ENCODE data around the gene PML.
"Not testable (repeated sequence)": the region's sequence is repeated elsewhere in the genome, so short reads cannot be mapped to it uniquely, and the experiment has no call there.

The PML gene

DNA sequence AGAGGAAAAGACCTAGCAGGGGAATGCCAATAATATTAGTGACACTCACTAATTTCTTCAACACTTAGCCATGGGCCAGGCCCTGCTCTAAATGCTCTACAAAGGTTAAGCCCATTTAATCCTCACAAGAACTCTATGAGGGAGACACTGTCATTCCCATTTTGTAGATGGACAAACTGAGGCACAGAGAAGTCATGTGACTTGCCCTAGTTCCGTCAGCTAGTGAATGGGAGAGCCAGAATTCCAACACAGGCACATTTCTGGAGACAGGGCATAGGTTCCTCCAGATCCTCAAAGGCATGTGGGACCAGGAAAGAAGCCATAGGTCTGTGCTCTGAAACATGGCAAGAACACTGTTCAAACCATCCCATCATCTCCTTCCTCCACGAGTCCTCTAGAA is 36.7 kb upstream of the PML start:
- DNase-seq = peak; percentile 4

DNA sequence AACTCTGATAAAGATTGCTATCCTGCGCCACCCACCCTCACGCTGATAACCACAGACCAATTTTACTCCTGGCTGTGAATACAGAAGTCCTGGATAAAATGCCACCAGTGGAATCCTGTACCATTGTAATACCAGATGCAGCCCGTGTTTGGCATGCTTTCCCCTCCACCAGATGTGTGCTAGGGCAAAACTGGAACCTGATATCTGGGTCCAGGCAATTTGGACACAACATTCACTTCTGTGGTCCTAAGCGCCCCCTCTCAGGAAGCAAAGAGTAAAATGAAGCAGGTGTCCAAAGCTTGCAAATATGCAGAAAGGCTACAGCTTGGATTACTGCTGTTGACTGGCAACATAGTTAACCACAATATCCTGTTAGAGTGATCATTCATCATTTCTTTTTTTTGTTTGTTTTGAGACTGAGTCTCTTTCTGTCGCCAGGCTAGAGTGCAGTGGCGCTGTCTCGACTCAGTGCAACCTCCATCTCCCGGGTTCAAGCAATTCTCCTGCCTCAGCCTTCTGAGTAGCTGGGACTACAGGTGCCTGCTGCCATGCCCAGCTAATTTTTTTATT is 35.4 kb upstream of the PML start:
- peak; percentile 39 for DNase-seq

DNA sequence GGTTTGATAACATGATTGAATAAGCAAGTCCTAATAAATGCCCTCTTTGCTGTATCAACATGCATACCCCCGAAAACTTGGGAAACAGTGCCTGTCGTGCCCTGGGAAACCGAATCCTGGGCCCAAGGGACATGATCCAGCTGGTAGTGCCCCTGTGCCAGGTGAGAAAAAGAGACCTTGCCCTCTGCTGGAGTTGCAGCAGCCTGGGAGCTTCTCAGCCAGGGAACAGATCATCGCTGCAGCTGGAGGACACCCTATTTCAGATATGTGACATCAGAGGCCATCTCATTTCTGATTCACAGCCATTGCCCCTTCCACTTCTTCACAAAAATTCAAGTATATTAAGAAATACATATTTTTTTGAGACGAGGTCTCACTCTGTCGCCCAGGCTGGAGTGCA is 34.7 kb upstream of the PML start:
- DNase-seq = peak; percentile 15

DNA sequence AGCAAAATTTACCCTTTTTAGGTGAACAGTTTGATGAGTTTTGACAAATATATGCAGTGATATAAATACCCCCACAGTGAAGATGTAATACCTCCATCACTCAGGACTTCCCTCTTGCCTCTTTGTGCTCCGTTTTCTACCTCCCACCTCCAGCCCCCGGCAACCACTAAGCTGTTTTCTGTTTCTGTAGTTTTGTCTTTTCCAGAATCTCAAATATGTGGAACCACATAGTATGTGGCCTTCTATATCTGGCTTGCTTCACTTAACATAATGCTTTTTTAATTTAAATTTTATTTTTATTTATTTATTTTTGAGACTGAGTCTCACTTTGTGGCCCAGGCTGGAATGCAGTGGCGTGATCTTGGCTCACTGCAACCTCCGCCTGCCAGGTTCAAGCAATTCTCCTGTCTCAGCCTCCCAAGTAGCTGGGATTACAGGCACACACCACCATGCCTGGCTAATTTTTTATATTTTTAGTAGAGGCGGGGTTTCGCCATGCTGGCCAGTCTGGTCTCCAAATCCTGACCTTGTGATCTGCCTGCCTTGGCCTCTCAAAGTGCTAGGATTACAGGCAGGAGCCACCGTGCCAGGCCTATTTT is 33.9 kb upstream of the PML start:
- peak; percentile 4 for DNase-seq

DNA sequence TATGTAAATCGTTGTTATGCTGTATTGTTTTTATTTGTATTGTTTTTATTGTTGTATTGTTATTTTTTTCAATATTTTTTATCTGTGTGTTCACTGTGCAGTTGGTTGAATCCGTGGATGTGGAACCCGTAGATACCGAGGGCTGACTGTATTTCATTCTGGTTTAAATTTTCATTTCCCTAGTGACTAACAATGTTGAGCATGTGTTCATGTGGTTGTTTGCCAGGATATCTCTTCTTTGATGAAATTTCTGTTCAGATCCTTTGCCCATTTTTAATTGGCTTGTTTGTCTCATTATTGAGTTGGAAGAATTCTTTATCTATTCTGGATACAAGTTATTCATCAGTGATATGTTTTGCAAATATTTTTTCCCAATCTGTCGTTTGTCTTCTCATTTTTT is 32.1 kb upstream of the PML start:
- no peak for DNase-seq

DNA sequence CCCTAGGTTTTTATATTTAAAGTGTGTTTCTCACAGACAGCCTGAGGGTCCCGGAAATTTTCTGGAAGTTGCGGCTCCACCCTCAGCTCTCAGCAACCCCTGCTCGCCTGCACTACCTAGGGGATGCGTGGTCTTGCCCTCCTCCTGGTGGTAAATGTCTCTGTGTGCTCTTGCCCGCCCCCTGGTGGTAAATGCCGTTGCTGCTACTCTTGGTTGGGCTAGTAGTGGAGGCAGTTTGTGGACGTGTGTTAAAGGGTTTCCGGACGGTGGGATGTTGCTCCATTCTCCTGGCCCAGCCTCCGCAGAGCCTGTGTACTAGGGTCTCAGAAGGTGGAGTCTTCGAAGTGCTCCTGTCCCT is 29.8 kb upstream of the PML start:
- peak; percentile 88 for DNase-seq

DNA sequence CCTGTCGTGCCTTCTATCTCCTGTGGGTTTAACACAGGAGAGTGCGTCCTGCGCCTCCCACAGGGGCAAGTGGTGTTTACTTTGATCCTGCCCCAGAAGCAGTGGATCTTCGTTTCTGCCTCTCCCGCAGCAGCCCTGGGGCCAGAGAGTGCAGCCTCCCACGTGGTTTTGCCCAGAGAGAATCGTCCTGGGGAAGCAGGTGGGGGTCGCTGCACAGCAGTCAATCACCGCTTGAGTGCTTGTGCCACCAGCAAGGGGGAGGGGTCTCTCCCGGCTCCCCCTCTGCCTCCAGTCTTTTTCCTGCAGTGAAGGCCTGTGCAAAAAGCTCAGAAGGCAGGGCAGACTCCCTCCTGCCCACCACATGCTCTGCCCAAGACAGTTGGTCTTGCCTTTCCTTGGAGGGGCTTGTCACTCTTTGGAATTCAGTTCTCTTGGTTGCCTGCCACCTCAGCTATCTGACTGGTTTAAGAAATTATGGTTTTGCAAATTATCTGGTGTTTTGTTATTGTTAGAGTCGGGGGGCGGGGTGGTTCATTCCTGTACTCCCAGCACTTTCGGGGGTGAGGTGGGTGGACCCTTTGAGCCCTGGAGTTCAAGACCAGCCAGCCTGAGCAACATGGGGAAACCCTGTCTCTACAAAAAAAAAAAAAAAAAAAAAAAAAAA is 29.3 kb upstream of the PML start:
- peak; percentile 44 for DNase-seq

DNA sequence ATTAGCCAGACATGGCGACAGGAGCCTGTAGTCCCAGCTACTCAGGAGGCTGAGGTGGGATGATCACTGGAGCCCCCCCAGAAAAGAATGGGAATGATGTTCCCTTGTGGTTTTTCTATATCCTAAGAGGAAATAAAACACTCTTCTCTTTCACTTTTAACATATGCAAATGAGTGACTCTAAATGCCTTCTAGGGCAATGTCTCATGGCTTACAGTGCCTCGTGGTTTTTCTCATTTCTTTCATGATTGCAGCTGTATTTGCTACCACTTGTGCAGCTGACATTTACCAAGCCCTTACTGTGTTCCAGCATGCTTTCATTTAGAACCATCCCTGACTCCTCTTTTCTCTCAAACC is 28.8 kb upstream of the PML start:
- no peak for DNase-seq

DNA sequence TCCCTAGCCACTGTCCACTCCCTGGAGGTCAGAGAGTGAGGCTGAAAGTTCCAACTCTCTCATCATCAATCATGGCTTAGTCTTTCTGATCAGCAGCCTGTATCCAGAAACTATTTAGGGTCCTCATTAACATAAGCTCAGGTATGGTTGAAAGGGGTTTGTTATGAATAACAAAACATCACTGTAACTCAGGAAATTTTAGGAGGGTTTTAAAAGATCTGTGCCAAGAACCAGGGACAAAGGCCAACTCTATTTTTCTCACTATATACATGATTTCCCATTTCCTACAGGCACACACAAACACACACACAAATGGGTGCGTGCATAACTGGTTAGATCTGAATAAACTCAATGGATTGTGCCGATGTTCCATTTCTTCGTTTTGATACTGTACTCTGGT is 26.1 kb upstream of the PML start:
- DNase-seq = no peak

DNA sequence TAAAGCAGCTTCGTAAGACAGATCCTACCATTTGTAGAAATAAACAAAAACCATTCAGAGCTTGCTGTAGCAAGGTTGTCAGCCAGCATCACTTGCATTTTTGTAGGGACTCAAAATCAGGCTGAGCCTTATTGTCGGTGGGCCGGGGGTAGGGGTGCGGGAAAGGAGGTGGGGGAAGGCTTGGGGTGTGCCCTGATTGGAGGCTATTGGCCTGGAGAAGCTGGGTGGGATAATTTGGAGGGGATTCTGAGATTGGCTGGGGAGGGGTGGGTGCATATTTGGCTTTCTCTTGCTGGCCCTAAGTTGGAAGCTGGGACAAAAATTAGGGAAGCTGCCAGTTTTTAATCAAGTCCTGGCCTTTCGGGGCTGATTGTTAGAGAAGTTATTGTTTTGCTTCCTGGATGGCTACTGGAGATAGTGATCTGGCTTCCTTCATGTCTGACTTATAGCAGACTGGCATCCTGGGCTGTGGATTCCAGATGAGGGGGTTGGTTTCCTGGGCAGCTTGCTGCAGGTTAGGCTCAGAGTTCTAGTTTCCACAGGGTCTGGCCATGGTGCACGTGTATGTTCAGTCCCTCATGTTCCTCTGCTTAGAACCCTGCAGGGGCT is 25.3 kb upstream of the PML start:
- DNase-seq = no peak

DNA sequence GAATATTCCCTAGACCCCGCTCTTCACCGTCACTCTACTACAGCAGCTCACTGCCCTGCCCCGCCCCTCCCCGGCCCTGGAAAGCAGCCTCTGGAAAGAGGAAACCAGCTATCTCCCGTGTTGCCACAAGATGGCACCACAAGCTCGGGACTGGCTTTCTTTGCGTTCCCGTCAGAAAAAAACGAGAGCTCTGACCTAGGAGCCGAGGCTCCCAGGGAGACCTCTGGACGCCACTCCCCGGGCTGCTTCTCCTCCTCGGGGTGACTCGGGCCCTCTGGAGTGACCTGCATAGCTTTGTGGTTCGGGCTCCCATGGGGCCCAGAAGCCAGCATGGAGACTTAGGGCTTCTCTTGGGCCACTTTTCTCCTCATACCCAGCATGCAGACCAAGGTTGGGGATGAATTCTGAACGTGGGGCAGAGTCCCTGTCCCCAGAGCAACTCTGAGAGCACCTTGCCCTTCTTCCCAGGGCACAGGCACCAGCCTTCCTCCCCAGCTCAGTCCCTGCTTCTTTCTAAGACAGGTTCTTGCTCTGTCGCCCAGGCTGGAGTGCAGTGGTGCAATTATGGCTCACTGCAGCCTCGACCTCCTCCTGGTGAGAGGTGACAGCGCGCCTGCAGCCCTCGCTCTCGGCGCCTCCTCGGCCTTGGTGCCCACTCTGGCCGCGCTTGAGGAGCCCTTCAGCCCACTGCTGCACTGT is 21.4 kb upstream of the PML start:
- DNase-seq = peak; percentile 81

DNA sequence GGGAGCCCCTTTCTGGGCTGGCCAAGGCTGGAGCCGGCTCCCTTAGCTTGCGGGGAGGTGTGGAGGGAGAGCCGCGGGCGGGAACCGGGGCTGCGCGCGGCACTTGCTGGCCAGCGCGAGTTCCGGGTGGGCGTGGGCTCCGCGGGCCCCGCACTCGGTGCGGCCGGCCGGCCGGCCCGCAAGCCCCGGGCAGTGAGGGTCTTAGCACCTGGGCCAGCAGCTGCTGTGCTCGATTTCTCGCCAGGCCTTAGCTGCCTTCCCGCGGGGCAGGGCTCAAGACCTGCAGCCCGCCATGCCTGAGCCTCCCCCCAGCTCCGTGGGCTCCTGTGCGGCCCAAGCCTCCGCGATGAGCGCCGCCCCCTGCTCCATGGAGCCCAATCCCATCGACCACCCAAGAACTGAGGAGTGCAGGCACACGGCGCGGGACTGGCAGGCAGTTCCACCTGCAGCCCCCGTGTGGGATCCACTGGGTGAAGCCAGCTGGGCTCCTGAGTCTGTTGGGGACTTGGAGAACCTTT is 20.8 kb upstream of the PML start:
- not testable (repeated sequence) for DNase-seq

DNA sequence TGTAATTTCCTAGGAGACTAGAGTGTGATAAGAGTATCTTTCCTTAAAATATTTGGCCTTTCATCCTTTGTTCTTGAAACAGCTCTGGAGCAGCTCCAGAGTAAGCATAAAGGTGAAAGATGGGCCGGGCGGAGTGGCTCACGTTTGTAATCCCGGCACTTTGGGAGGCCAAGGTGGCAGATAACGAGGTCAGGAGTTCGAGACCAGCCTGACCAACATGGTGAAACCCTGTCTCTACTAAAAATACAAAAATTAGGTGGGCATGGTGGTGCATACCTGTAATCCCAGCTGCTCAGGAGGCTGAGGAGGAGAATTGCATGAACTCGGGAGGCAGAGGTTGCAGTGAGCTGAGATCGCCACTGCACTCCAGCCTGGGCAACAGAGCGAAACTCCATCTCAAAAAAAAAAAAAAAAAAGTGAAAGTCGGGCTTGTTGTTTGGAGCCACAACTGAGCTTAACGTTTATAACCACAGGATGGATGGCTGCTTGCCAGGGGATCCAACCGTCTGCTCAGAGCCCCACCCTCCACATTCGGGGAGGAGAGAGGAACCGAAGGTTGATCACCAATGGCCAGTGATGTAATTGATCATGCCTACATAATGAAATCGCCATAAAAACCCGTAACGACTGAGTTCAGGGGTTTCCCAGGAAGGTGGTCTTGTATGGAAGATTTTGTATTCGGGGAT is 18.9 kb upstream of the PML start:
- DNase-seq = not testable (repeated sequence)

DNA sequence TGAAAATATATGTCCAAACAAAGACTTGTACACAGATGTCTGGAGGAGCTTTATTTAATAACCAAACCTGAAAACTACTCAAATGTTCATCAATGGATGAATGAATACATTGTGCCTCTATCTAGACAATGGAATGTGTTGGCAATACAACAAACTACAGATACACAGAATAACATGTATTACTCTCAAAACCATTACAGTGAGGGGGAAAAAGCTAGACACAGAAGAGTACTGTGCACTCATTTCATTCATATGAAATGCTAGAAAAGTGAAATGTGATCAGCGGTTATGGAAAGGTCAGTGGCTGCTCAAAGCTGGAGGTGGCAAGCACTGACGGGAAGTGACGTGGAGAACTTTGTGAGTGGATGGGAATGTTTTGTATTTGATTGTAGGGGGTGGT is 15.6 kb upstream of the PML start:
- DNase-seq = no peak

DNA sequence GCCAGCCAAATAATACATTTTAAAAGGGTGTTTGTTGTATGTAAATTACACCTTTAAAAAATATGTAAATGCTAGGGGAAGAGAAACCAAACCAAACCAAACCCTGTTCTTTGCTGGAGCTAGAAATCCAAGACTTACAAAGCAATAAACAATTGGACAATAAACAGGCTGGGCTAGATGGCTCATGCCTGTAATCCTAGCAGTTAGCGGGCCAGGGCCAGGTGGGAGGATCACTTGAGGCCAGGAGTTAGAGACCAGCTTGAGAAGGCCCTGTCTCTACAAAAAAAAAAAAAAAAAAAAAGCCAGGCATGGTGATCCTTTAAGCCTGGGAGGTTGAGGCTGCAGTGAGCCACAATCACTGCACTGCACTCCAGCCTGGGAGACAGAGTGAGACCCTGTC is 14.9 kb upstream of the PML start:
- DNase-seq = no peak

DNA sequence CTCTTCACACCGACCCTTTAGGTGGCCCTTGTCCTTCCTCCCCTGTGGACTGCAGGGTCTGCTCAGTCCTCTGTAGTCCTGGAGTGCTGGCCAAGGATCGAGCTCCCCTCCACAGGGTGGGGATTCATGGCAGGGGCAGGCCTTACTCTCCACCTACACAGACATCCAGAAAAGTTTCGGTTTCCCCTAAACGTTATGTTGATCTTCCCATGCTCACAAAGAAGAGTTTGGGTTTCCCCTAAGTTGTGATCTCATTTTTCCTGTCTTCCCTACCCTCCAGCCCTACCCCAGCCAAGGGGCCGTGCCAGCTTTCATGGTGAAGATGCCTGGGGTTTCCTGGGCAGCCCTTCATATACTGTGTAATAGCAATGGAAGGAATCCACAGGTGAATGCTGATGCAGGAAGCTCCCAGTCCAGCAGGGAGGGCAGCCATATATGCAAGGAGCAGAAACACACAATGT is 12.7 kb upstream of the PML start:
- no peak for DNase-seq

DNA sequence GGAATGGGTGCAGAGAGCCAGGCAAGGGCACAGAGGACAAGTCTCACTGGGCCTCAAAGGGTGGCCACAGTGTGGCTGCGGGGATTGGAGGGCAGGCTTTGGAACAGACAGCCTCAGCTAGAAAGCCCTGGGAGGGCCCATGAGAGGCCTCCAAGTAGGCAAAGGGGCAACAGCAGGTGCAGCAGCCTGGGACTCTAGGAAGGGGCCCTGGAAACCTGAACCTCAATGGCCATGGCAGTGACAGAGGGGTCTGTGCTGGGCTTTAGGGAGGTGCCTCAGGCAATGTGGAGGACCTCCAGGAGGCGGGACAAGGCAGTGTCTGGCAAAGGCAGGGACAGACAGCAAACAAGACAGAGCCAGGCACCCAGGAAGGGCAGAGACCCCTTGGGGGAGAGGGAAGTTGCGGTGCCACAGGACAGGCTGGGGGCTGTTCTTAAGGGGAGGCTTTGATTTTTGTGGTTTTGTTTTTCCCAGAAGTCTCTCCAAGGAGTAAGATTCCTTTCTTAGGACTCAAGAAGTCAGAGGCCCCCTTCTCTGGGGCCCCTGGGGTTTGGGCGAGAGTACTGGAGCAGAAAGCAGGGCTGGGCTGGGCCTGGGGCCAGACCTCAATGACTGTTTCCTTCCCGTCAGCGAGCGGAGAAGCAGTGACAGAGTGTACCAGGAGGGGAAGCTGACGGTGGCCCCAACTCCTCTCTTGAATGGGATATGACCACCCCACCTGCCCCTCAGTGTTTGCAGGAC is 12.1 kb upstream of the PML start:
- DNase-seq = no peak

DNA sequence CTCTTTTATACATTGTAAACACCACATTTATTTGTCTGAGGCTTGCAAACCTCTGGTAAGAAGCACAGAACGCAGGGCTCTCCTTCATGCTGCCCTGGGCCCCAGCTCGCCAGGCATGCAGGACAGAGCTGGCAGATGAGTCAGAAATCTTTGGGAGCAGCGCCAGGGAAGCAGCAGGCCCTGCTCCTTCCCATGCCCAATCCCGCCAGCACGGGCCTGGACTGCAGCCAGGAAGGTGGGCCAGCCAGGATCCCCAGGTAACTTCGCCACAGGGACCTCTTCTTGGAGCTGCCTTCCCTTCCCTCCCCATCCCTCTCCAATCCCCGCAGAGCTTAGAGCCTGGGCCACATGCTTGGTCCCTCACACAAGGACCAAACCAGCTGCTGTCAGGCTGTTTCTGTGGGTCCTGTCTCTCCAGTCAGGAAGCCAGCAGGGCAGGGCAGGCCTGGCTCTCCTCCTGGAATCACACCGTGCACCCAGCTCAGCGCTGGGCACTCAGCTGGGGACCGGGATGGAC is 11.2 kb upstream of the PML start:
- DNase-seq = no peak

DNA sequence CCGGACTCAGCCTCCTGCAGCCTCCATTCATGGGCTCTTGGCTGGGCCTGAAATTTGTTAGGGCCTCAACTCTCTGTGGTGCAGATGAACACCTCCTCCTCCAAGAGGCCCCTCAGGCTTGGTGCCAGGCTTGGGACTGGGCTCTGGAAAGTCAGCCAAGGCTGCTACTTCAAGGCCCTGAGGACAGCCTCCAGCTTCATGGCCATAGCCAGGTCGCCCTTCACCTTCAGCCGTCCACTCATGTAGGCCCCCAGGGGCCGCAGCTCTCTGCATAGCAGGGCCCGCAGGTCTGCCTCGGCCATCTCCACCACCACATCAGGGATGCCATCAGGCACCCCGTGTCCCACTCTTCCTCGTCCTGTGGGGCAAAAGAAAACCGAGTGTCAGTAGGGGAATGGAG is 10.7 kb upstream of the PML start:
- DNase-seq = no peak

DNA sequence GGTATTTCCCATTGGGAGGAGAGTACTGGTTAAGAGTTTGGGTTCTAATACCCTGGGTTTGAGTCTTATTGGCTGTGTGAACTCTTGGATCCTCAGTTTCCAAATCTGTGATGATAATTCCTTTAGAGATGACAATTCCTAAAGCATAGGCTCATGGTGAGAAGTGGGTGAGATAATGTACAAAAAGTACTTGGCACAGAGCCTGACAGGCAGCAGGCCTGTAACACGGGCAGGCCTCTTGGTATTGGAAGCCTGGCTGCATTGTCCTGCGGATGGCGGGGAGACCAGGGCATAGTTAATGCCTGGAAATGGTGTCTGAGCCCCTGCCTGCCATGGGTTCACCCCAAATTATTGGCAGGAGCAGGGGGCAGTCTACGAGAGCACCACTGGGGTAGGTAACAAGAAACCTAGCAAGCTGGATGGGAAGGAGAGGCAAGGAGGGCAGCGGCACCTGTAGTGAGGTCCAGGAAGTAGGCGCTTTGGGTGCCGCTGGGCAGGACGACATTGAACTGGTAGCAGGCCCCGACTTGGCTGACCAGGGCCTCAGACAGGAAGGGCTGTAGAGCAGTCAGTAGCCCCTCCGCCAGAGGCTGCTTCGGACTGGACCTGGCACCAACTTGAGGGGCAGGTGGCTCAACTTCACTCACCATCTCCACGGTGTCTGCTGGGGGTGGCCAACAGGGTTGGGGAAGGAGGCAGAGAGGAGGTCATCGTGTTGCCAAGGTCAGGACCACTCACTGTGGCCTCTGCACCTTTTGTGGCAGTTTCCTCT is 10.1 kb upstream of the PML start:
- DNase-seq = no peak
